A549 (cell line): Measurements from ENCODE around the gene MORC3. TPM values are rescaled to one million over a fixed set of nuclear protein-coding genes. Genes with fewer than 3 reads are reported as not detected.

Source experiments
- ATAC-seq, 2 experiments: fragments of 200-7000 bp in 1 of 2; fragments of >200 bp in 1 of 2; cut with Nextera tagmentation in 1 of 2; cut with Tn5 transposase in 1 of 2; 3 replicates each; pipeline versions ENCODE4 v1.8.0 to v1.9.1; 2018 to 2020; ENCODE audit warnings: mild to moderate bottlenecking in 1 of 2, moderate library complexity in 1 of 2
- CTCF ChIA-PET: fragments of 300-600 bp; sonication (Branson Sonifier 250); formaldehyde crosslinking; extraction: SDS; loops from one replicate; lab custom pipeline; 2021; ENCODE audit warnings: antibody characterized with exemption, inconsistent platforms; lab: Yijun Ruan, JAX
- POLR2A ChIA-PET: fragments of 350-600 bp; formaldehyde crosslinking; extraction: SDS; loops from one replicate; lab custom pipeline; 2021; ENCODE audit warnings: antibody characterized with exemption, inconsistent platforms; lab: Yijun Ruan, JAX
- DNase-seq, 2 experiments: peaks; one replicate each; pipeline versions ENCODE4 v3.0.0 to v3.0.0-alpha.2; 2011 to 2016; ENCODE audit warnings: low read depth in 1 of 2, low spot score in 1 of 2
- FAIRE-seq: peaks from 2 replicates; lab custom pipeline; 2011; peaks lifted over from hg19 to GRCh38; lab: Jason Lieb, UNC
- H3K27ac ChIP-seq, 2 experiments: fragments of >200 bp; sonication (Bioruptor Twin); formaldehyde crosslinking; 3 replicates each; pipeline ENCODE4 v1.5.1; 2016 to 2017
- H3K4me1 ChIP-seq: fragments of >200 bp; sonication (Bioruptor Twin); formaldehyde crosslinking; 3 replicates; pipeline ENCODE4 v1.6.1; 2016
- H3K4me2 ChIP-seq: fragments of >200 bp; sonication (Bioruptor Twin); formaldehyde crosslinking; 3 replicates; pipeline ENCODE4 v1.6.1; 2016
- H3K4me3 ChIP-seq: fragments of >200 bp; sonication (Bioruptor Twin); formaldehyde crosslinking; 3 replicates; pipeline ENCODE4 v1.5.1; 2016
- H3K9me3 ChIP-seq: fragments of >200 bp; sonication (Bioruptor Twin); formaldehyde crosslinking; 3 replicates; pipeline ENCODE4 v1.6.1; 2016
- ATOH8 ChIP-seq: fragments of 250-450 bp; sonication (Bioruptor Pico); IDR thresholded peaks from 2 replicates; pipeline ENCODE4 v1.5.0; 2020; ENCODE audit warnings: low read depth, mild to moderate bottlenecking, moderate library complexity
- BCL3 ChIP-seq: fragments of >200 bp; sonication (Bioruptor Twin); formaldehyde crosslinking; IDR thresholded peaks from 3 replicates; pipeline ENCODE4 v1.6.1; 2016
- E2F6 ChIP-seq: IDR thresholded peaks from 2 replicates; pipeline ENCODE4 v1.6.1; 2012; ENCODE audit warnings: low read depth, borderline replicate concordance
- EP300 ChIP-seq, 2 experiments: fragments of >200 bp; sonication (Bioruptor Twin); formaldehyde crosslinking; IDR thresholded peaks; 2 replicates in 1 of 2; 3 replicates in 1 of 2; pipeline ENCODE4 v1.6.1; 2016 to 2017
- GATA3 ChIP-seq: IDR thresholded peaks from 2 replicates; pipeline ENCODE4 v1.6.1; 2012; ENCODE audit warnings: borderline replicate concordance
- HES2 ChIP-seq: fragments of >200 bp; sonication (Bioruptor Twin); formaldehyde crosslinking; IDR thresholded peaks from 2 replicates; pipeline ENCODE4 v1.6.1; 2016
- HMGXB4 ChIP-seq: fragments of 250-450 bp; sonication (Bioruptor Pico); IDR thresholded peaks from 2 replicates; pipeline ENCODE4 v1.5.0; 2021; ENCODE audit warnings: mild to moderate bottlenecking, moderate library complexity, borderline replicate concordance
- KDM1A ChIP-seq: fragments of 200-600 bp; sonication (generic); IDR thresholded peaks from 2 replicates; pipeline ENCODE4 v1.6.1; 2016; ENCODE audit warnings: low read depth, mild to moderate bottlenecking
- MAFK ChIP-seq: fragments of 450-650 bp; IDR thresholded peaks from 2 replicates; pipeline ENCODE4 v1.6.1; 2014; ENCODE audit not compliant: partially characterized antibody
- MAX ChIP-seq: IDR thresholded peaks from 2 replicates; pipeline ENCODE4 v1.6.1; 2012
- MYC ChIP-seq: IDR thresholded peaks from 2 replicates; pipeline ENCODE4 v1.6.1; 2012; ENCODE audit warnings: mild to moderate bottlenecking, inconsistent platforms, low read length, improper control_type of control experiment, borderline replicate concordance
- NPAS2 ChIP-seq: fragments of 250-450 bp; sonication (Bioruptor Pico); IDR thresholded peaks from 2 replicates; pipeline ENCODE4 v1.8.0; 2022; ENCODE audit warnings: mild to moderate bottlenecking, moderate library complexity, borderline replicate concordance
- NR3C1 ChIP-seq: fragments of >200 bp; sonication (Bioruptor Twin); formaldehyde crosslinking; IDR thresholded peaks from 3 replicates; pipeline ENCODE4 v1.6.1; 2017
- RAD21 ChIP-seq, 2 experiments: fragments of >200 bp in 1 of 2; sonication (Bioruptor Twin) in 1 of 2; formaldehyde crosslinking in 1 of 2; IDR thresholded peaks in 1 of 2; conservative IDR thresholded peaks in 1 of 2; 2 replicates in 1 of 2; 3 replicates in 1 of 2; pipeline ENCODE4 v1.6.1; 2012 to 2018; ENCODE audit warnings: inconsistent platforms in 1 of 2
- RCOR1 ChIP-seq: fragments of 150-350 bp; IDR thresholded peaks from 2 replicates; pipeline ENCODE4 v1.6.1; 2014; ENCODE audit warnings: antibody characterized with exemption, low read length, low read depth
- REST ChIP-seq: fragments of 200-600 bp; sonication (generic); IDR thresholded peaks from 2 replicates; pipeline ENCODE4 v1.6.1; 2016; ENCODE audit warnings: antibody characterized with exemption, mild to moderate bottlenecking, moderate library complexity
- RNF2 ChIP-seq: fragments of 200-600 bp; sonication (generic); IDR thresholded peaks from 2 replicates; pipeline ENCODE4 v1.6.1; 2016; ENCODE audit warnings: low read depth, mild to moderate bottlenecking, antibody characterized with exemption, moderate library complexity, borderline replicate concordance
- SREBF2 ChIP-seq: fragments of 450-650 bp; IDR thresholded peaks from 2 replicates; pipeline ENCODE4 v1.6.1; 2014; ENCODE audit warnings: mild to moderate bottlenecking, moderate library complexity
- TP53 ChIP-seq: fragments of 250-450 bp; sonication (Bioruptor Pico); IDR thresholded peaks from 2 replicates; pipeline ENCODE4 v1.5.0; 2021; ENCODE audit warnings: mild to moderate bottlenecking, moderate library complexity
- ZC3H11A ChIP-seq: fragments of 450-650 bp; IDR thresholded peaks from 2 replicates; pipeline ENCODE4 v1.6.1; 2014; ENCODE audit warnings: antibody characterized with exemption, mild to moderate bottlenecking
- WGBS: methylation state at CpG from one replicate; pipeline ENCODE4 v1.1.6; 2017; ENCODE audit errors: missing lambda C conversion rate; 5-methylcytosine and 5-hydroxymethylcytosine counted together
- polyA plus RNA-seq, 4 experiments: library from polyadenylated mRNA; depleted of rRNA in 3 of 4; stranded (reverse); fragments of >200 nt; fragmentation: RNase III in 1 of 4; extraction: RNeasy Plus Mini Kit Qiagen cat#74134 plus additional on column Dnase treatment in 1 of 4; gene quantifications; 2 replicates in 3 of 4; 3 replicates in 1 of 4; pipeline ENCODE4 v1.2.3, GENCODE V29; 2011 to 2017

MORC3 gene
- polyA plus RNA-seq, 2 of the 4 experiments (the other 2 are of a cell fraction), result 9.7 to 21.5 TPM

GRCh38 chr21:36297938-36298572, 21.9 kb upstream of the MORC3 start:
- peak overlapping the region; percentile 37; the same call in 1 of the 3 replicates for H3K4me2 ChIP-seq
- no peaks in the 10 kb centered on the region for H3K9me3 ChIP-seq
- no peak overlapping the region for H3K27ac ChIP-seq
- 40% methylated on average over 10 of the region's 10 CpGs for WGBS
- DNase-seq (peak in 1 of 2 experiments; percentile 29), ATAC-seq (peak in 1 of 2 experiments; percentile 71; a peak in 3 of 6 replicates), FAIRE-seq (no peak)
- H3K4me1 ChIP-seq, result 0 out of 3 replicates have a peak, but pooled peaks cover 4% of the 10 kb centered on the region
- no peak overlapping the region for H3K4me3 ChIP-seq
- ChIA-PET POLR2A (no interaction called here), CTCF (interaction anchor here (1.1 kb wide), 1 partner anchor 145 kb away, joined by 3 read pairs; no protein-coding TSS in a partner anchor)
- TF ChIP-seq RCOR1, result no peak
- TF ChIP-seq REST, result no peak
- no peak for TF ChIP-seq GATA3
- no peak for TF ChIP-seq MAFK
- TF ChIP-seq EP300 (IDR thresholded peaks at IDR 0.05), result no peak
- TF ChIP-seq ATOH8 (CRISPR knock-in tag), result no peak
- no peak for TF ChIP-seq RNF2
- TF ChIP-seq TP53 (CRISPR knock-in tag), result no peak
- no peak for TF ChIP-seq HES2

GRCh38 chr21:36306872-36307534, 13.0 kb upstream of the MORC3 start:
- ATAC-seq, result no peak
- Histone ChIP-seq H3K9me3 (no peaks in the 10 kb centered on the region; the same call in 2 of the 3 replicates), H3K4me1 (no peaks in the 10 kb centered on the region), H3K27ac (no peak overlapping the region), H3K4me3 (no peak overlapping the region), H3K4me2 (no peak overlapping the region)
- no peak for FAIRE-seq
- POLR2A ChIA-PET, result no interaction called here
- TF ChIP-seq ATOH8 (CRISPR knock-in tag) (no peak), HMGXB4 (no peak), ZC3H11A (no peak), E2F6 (no peak), RAD21 (conservative IDR thresholded peaks at IDR 0.05 in 1 of 2, IDR thresholded peaks at IDR 0.05 in 1 of 2) (no peak), NPAS2 (CRISPR knock-in tag) (no peak), HES2 (no peak), NR3C1 (no peak), KDM1A (no peak), BCL3 (no peak), MAX (no peak), MYC (no peak), SREBF2 (no peak), RCOR1 (no peak)
- DNase-seq, result no peak
- 79% methylated on average over 6 of the region's 6 CpGs for WGBS
- CTCF ChIA-PET, result interaction anchor here (0.7 kb wide), 1 partner anchor 60 kb away, joined by 6 read pairs; no protein-coding TSS in a partner anchor
